GM12875 (cell line): ENCODE results near the gene SCAPER.

ENCODE experiments used
- H3K4me3 ChIP-seq: one replicate; pipeline ENCODE4 v1.5.1; 2011; ENCODE audit warnings: low read depth, low read length, control low read depth
- CTCF ChIP-seq: IDR thresholded peaks from 2 replicates; pipeline ENCODE4 v1.5.1; 2011; ENCODE audit warnings: low read depth, mild to moderate bottlenecking, control low read depth, inconsistent platforms, low read length, moderate library complexity, borderline replicate concordance; ENCODE audit not compliant: insufficient read depth

Gene SCAPER

GRCh38 chr15:76787273-76787672, 117.9 kb downstream of the SCAPER start:
- no peak for TF ChIP-seq CTCF
- H3K4me3 ChIP-seq = no peak overlapping the region

- no peak for TF ChIP-seq CTCF
- H3K4me3 ChIP-seq = no peak overlapping the region
Observed at GRCh38 chr15:76776969-76777368, 128.2 kb downstream of the SCAPER start.

DNA sequence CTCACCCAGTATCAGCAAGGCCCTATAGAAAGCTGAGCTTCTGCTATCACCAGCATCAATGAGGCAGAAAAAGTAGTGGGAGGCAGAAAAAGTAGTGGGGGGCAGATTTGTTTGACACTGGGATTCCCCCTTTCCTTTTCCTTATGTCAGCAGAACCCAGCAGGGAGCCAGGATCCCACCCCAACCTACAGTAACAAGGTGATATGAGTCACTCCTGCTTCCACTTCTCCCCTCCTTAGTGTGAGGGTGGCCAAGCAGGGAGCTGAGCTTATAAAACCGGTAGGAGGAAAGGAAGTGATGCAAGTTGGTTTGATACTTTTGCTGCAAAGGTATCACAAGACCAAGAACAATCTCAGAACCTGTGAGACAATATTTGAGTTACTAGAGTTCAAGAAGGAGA, 128.7 kb downstream of the SCAPER start:
- TF ChIP-seq CTCF = no peak
- no peak overlapping the region for H3K4me3 ChIP-seq

GRCh38 chr15:76773234-76773633, 131.9 kb downstream of the SCAPER start:
- H3K4me3 ChIP-seq = no peak overlapping the region
- TF ChIP-seq CTCF = no peak

- H3K4me3 ChIP-seq = no peak overlapping the region
- TF ChIP-seq CTCF = no peak
Observed at GRCh38 chr15:76772776-76773175, 132.4 kb downstream of the SCAPER start.

DNA sequence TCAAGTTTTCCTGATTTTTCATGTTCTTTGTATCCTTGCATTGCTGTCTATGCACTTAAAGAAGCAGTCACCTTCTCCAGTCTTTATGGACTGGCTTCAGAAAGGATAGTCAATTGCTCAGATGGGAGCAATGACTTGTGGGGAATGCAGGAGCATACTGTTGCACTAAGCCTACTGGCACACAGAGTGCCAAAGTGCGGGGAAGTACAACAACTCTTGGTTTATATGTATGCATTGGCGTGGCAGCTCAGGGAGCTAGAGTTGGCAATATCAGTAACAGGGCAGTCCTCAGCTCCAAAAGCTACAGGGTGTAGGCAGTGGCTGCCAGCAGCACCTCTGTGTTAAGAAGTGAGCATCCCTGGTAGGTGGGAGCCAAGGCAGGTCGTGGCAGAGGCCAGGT, 141.1 kb downstream of the SCAPER start:
- H3K4me3 ChIP-seq = no peak overlapping the region
- TF ChIP-seq CTCF = no peak

DNA sequence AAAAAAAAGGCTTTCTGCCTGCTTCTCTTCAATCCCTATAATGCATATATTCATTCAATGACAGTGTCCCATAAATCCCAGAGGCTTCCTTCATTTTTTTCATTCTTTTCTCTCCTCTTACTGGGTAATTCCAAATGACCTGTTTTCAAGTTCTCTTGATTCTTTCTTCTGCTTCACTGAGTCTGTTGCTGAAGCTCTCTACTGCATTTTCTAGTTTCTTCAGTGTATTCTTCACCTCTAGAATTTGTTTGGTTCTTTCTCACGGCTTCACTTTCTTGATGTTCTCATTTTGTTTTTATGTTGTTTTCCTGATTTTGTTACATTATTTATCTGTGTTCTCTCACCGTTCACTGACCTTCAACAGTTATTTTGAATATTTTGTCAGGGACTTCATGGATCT, 141.6 kb downstream of the SCAPER start:
- H3K4me3 ChIP-seq = no peak overlapping the region
- no peak for TF ChIP-seq CTCF
